ENCODE results near the gene VENTX. TPM values are rescaled to one million over a fixed set of nuclear protein-coding genes. Genes with fewer than 3 reads are reported as not detected.

VENTX gene
- total RNA-seq, 1 donor from 2014 or later = not detected

GRCh38 chr10:133235932-133236331 lies 1.7 kb upstream of the VENTX start:
- DNase-seq (ENCODE audit: low read depth) = no peak
- H3K4me3 ChIP-seq (ENCODE audit: low read depth, low read length) = no peak overlapping the region
- TF ChIP-seq CTCF (conservative IDR thresholded peaks at IDR 0.05; ENCODE audit: low read depth, low read length) = no peak

GRCh38 chr10:133236401-133237240 lies 1.0 kb upstream of the VENTX start:
- no peak for DNase-seq (ENCODE audit: low read depth)
- no peak for TF ChIP-seq CTCF (conservative IDR thresholded peaks at IDR 0.05; ENCODE audit: low read depth, low read length)
- H3K4me3 ChIP-seq (ENCODE audit: low read depth, low read length) = no peak overlapping the region

GRCh38 chr10:133237241-133237587 lies 441 bp upstream of the VENTX start:
- no peak for DNase-seq (ENCODE audit: low read depth)
- no peak overlapping the region for H3K4me3 ChIP-seq (ENCODE audit: low read depth, low read length)
- no peak for TF ChIP-seq CTCF (conservative IDR thresholded peaks at IDR 0.05; ENCODE audit: low read depth, low read length)

- no peak overlapping the region for H3K4me3 ChIP-seq (ENCODE audit: low read depth, low read length)
- no peak for TF ChIP-seq CTCF (conservative IDR thresholded peaks at IDR 0.05; ENCODE audit: low read depth, low read length)
Measured at GRCh38 chr10:133238466-133238804, 780 bp downstream of the VENTX start.

GRCh38 chr10:133239990-133240389 lies 2.3 kb downstream of the VENTX start:
- DNase-seq (ENCODE audit: low read depth) = no peak
- no peak for TF ChIP-seq CTCF (conservative IDR thresholded peaks at IDR 0.05; ENCODE audit: low read depth, low read length)
- H3K4me3 ChIP-seq (ENCODE audit: low read depth, low read length) = no peak overlapping the region

More at GRCh38 chr10:133238466-133238804, 780 bp downstream of the VENTX start:
- DNase-seq (ENCODE audit: low read depth) = no peak

- no peak for TF ChIP-seq CTCF (conservative IDR thresholded peaks at IDR 0.05; ENCODE audit: low read depth, low read length)
- H3K4me3 ChIP-seq (ENCODE audit: low read depth, low read length) = peak overlapping the region; percentile 11
- no peak for DNase-seq (ENCODE audit: low read depth)
Measured at GRCh38 chr10:133241501-133242205, 4.0 kb downstream of the VENTX start.
